Natural killer cell (primary cell): ENCODE results near the gene TMEM14A. TPM values are rescaled to one million over a fixed set of nuclear protein-coding genes. Genes with fewer than 3 reads are reported as not detected.

Experiments
- ATAC-seq, 3 donors: fragments of 150-1000 bp in 2 of 3; fragments of 200-7000 bp in 1 of 3; cut with Tn5 transposase; 1 replicate in 1 of 3; 2 replicates in 2 of 3; pipeline ENCODE4 v1.10.0; 2021; ENCODE audit warnings: mild to moderate bottlenecking in 2 of 3, moderate library complexity in 2 of 3
- DNase-seq, 2 donors: peaks; one replicate each; pipeline versions ENCODE4 v3.0.0 to v3.0.0-alpha.2; 2013 to 2021; ENCODE audit warnings: mixed read lengths in 1 of 2
- H3K27ac ChIP-seq: one replicate; pipeline ENCODE4 v1.5.1; 2013; ENCODE audit warnings: mild to moderate bottlenecking, low read length
- H3K27me3 ChIP-seq: one replicate; pipeline ENCODE4 v1.6.1; 2013; ENCODE audit warnings: low read length; ENCODE audit not compliant: control insufficient read depth, insufficient read depth
- H3K36me3 ChIP-seq: one replicate; pipeline ENCODE4 v1.6.1; 2013; ENCODE audit warnings: low read length; ENCODE audit not compliant: control insufficient read depth, insufficient read depth
- H3K4me1 ChIP-seq: one replicate; pipeline ENCODE4 v1.6.1; 2013; ENCODE audit warnings: low read length; ENCODE audit not compliant: control insufficient read depth, insufficient read depth
- H3K4me3 ChIP-seq: one replicate; pipeline ENCODE4 v1.5.1; 2013; ENCODE audit warnings: low read length
- H3K9me3 ChIP-seq: one replicate; pipeline ENCODE4 v1.6.1; 2013; ENCODE audit warnings: low read length; ENCODE audit not compliant: control insufficient read depth, insufficient read depth
- H3K27ac Mint-ChIP-seq, 2 donors: one replicate each; pipeline ENCODE4 v1.8.0; 2022; ENCODE audit warnings: mild to moderate bottlenecking in 2 of 2, mixed read lengths in 2 of 2, moderate library complexity in 1 of 2
- H3K27me3 Mint-ChIP-seq, 2 donors: one replicate each; pipeline ENCODE4 v1.8.0; 2022; ENCODE audit warnings: low read depth in 2 of 2, mixed read lengths in 2 of 2
- H3K36me3 Mint-ChIP-seq: one replicate; pipeline ENCODE4 v1.8.0; 2022; ENCODE audit warnings: mixed read lengths
- H3K4me1 Mint-ChIP-seq, 2 donors: one replicate each; pipeline ENCODE4 v1.8.0; 2022; ENCODE audit warnings: mixed read lengths in 2 of 2
- H3K4me3 Mint-ChIP-seq: one replicate; pipeline ENCODE4 v1.8.0; 2022; ENCODE audit warnings: mild to moderate bottlenecking, moderate library complexity, mixed read lengths
- H3K9me3 Mint-ChIP-seq, 2 donors: one replicate each; pipeline ENCODE4 v1.8.0; 2022; ENCODE audit warnings: mixed read lengths in 2 of 2
- CTCF ChIP-seq: fragments of 200-600 bp; IDR thresholded peaks from one replicate; pipeline ENCODE4 v1.8.0; 2022; ENCODE audit warnings: antibody characterized with exemption
- WGBS: methylation state at CpG from one replicate; pipeline ENCODE4 v1.1.7; 2013; ENCODE audit warnings: missing lambda C conversion rate; ENCODE audit not compliant: insufficient coverage; 5-methylcytosine and 5-hydroxymethylcytosine counted together
- intact Hi-C: fragments of 100-400 bp; cut with micrococcal nuclease; formaldehyde crosslinking; loops from one replicate; pipeline ENCODE4 v1.14.2; 2022
- total RNA-seq, 4 donors: library from RNA; stranded (reverse); fragments of 120-200 nt in 1 of 4; gene quantifications; one replicate each; pipeline versions ENCODE4 v1.2.3 to v1.2.4, GENCODE V29; 2013 to 2022

TMEM14A gene
- total RNA-seq, 3 donors from 2014 or later (not counting 1 experiment from before 2014, with no cell fraction given): 4.8 to 5.6 (median 5.3) TPM

GRCh38 chr6:52632011-52632410, 38.9 kb upstream of the TMEM14A start:
- H3K4me3 Mint-ChIP-seq: no peak overlapping the region
- no peak for ATAC-seq
- H3K27me3 Mint-ChIP-seq: peaks cover 0 to 15% of the 10 kb centered on the region in 2 donors
- no peak for DNase-seq
- Histone ChIP-seq H3K9me3 (no peaks in the 10 kb centered on the region), H3K27ac (no peak overlapping the region), H3K4me1 (no peaks in the 10 kb centered on the region), H3K36me3 (no peaks in the 10 kb centered on the region), H3K27me3 (no peaks in the 10 kb centered on the region), H3K4me3 (no peak overlapping the region)
- intact Hi-C loops: no loop called here
- WGBS: no CpG with 5 or more reads among the region's 1 CpG
- H3K9me3 Mint-ChIP-seq: no peaks in the 10 kb centered on the region
- no peak overlapping the region for H3K27ac Mint-ChIP-seq
- no peaks in the 10 kb centered on the region for H3K36me3 Mint-ChIP-seq
- no peak for TF ChIP-seq CTCF
- H3K4me1 Mint-ChIP-seq: no peaks in the 10 kb centered on the region

GRCh38 chr6:52634211-52634610, 36.7 kb upstream of the TMEM14A start:
- H3K27me3 ChIP-seq: no peaks in the 10 kb centered on the region
- H3K27ac Mint-ChIP-seq: no peak overlapping the region
- no peaks in the 10 kb centered on the region for H3K36me3 ChIP-seq
- no peaks in the 10 kb centered on the region for H3K36me3 Mint-ChIP-seq
- TF ChIP-seq CTCF: no peak
- no peak overlapping the region for H3K4me3 Mint-ChIP-seq
- no peak overlapping the region for H3K4me3 ChIP-seq
- 100% methylated on average over 2 of the region's 3 CpGs for WGBS
- no peaks in the 10 kb centered on the region for H3K4me1 ChIP-seq
- H3K27ac ChIP-seq: no peak overlapping the region
- DNase-seq (no peak), ATAC-seq (no peak)
- no peaks in the 10 kb centered on the region for H3K9me3 Mint-ChIP-seq
- intact Hi-C loops: no loop called here
- no peaks in the 10 kb centered on the region for H3K9me3 ChIP-seq
- H3K27me3 Mint-ChIP-seq: peaks cover 0 to 15% of the 10 kb centered on the region in 2 donors
- H3K4me1 Mint-ChIP-seq: no peaks in the 10 kb centered on the region

DNA sequence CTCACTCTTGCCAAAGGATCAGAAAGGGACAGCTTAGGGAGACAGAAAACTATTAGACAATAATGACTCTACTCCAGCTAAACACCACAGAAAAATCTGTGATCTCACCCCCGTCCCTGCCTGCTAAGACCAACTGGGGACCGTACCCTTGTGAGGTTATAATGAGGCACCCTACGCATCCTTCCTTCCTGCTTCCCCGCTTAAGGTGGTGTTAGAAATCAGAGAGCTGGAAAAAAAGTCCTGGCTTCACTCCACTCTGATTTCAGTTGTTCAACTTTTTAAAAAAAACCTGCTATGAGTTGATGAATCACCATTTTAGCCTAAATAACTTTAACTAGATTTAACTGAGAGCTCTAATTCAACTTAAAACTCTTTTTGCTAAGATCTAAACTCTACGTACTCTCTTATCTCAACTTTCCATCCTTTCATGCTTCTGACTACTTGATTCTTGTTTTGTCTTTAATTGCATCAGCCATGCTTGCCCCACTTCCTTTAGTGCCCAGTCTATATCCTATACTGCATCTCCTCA, 35.8 kb upstream of the TMEM14A start:
- 48% methylated on average over 5 of the region's 5 CpGs for WGBS
- Mint-ChIP-seq H3K27ac (no peak overlapping the region), H3K4me1 (no peaks in the 10 kb centered on the region), H3K9me3 (no peaks in the 10 kb centered on the region), H3K27me3 (peaks cover 2 to 19% of the 10 kb centered on the region in 2 donors), H3K4me3 (no peak overlapping the region), H3K36me3 (no peaks in the 10 kb centered on the region)
- Histone ChIP-seq H3K36me3 (no peaks in the 10 kb centered on the region), H3K9me3 (no peaks in the 10 kb centered on the region), H3K27ac (no peak overlapping the region), H3K27me3 (peaks cover 2% of the 10 kb centered on the region), H3K4me1 (no peaks in the 10 kb centered on the region), H3K4me3 (no peak overlapping the region)
- TF ChIP-seq CTCF: no peak
- no peak for ATAC-seq
- intact Hi-C loops: no loop called here
- DNase-seq: no peak

- Mint-ChIP-seq H3K36me3 (no peaks in the 10 kb centered on the region), H3K9me3 (no peaks in the 10 kb centered on the region), H3K27me3 (peaks cover 9 to 31% of the 10 kb centered on the region in 2 donors), H3K27ac (no peak overlapping the region), H3K4me1 (peaks cover 7% of the 10 kb centered on the region in 2 donors), H3K4me3 (no peak overlapping the region)
- Histone ChIP-seq H3K4me3 (no peak overlapping the region), H3K4me1 (no peaks in the 10 kb centered on the region), H3K36me3 (no peaks in the 10 kb centered on the region), H3K27me3 (peaks cover 8% of the 10 kb centered on the region), H3K27ac (no peak overlapping the region), H3K9me3 (no peaks in the 10 kb centered on the region)
- DNase-seq: no peak
- 84% methylated on average over 2 of the region's 2 CpGs for WGBS
- no peak for TF ChIP-seq CTCF
- no peak for ATAC-seq
- intact Hi-C loops: no loop called here
Measured at GRCh38 chr6:52636830-52637229, 34.1 kb upstream of the TMEM14A start.
